NCI-H2171 (cell line): Measurements from ENCODE around the gene DNAJA2.
"Not testable (repeated sequence)": the region's sequence is repeated elsewhere in the genome, so short reads cannot be mapped to it uniquely, and the experiment has no call there.

Source experiments
- DNase-seq: peaks from one replicate; lab custom pipeline; 2025; lab: John Stamatoyannopoulos, UW

Gene DNAJA2

GRCh38 chr16:46975165-46975564 lies 1.7 kb upstream of the DNAJA2 start:
- DNase-seq, result no peak

- DNase-seq, result no peak
Measured at GRCh38 chr16:46974352-46974751, 878 bp upstream of the DNAJA2 start.

GRCh38 chr16:46973996-46974324 lies 486 bp upstream of the DNAJA2 start:
- no peak for DNase-seq

GRCh38 chr16:46972429-46973206 lies 856 bp downstream of the DNAJA2 start:
- peak; percentile 3 for DNase-seq

DNA sequence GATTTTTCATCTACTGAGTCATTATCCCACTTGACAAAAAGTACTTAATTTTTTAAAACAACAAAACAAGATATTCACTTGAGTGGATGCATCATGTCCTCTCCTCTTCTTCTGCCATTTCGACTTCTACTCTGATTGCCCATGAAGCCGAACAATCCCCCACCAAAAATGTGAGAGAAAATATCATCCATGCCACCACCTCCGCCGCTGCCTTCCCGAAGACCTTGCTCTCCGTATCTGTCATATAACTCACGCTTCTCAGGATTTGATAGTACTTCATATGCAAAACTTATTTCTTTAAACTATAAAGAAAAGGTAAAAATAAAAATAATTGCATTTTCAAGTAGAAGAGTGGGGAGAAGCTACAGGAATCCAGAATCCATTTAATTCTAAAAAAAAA lies 2.2 kb downstream of the DNAJA2 start:
- no peak for DNase-seq

DNA sequence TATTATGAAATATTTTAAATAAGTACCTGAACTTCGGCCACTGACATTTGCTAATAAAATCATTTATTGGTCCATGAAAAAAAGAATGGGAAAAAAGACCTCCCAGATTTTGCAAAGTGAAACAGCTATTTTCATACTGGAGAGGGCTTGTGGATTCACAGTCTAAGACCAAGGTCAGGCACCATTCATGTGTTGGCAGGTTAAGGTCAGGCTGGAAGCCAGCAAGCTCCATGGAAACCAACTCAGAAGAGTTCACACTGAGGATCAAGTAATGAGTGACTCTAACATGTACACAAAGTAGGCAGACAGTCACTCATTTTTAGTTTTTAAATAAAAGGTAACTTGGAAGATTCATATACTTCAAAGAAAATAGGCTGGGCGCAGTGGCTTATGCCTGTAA lies 3.4 kb downstream of the DNAJA2 start:
- DNase-seq, result no peak

- DNase-seq, result no peak
Measured at GRCh38 chr16:46968063-46968435, 5.4 kb downstream of the DNAJA2 start.

DNA sequence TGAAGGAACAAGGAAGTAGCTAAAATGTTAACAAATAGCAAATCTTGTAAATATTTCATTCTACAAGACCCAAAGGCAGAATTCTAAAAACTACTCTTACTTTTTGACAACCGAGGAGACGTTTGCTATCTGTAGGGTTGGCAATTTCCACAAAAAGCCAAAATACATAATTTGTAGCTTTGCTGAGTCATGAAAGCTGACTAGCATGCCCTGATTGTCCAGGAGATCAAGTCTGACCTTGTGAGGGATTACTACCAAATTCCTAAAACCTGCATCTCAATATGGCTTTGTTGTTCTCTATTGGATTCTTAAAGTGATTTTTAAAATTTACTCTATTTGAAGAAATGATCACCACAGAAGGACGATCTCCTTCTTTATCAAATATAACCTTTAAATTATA lies 10.8 kb downstream of the DNAJA2 start:
- no peak for DNase-seq

GRCh38 chr16:46961373-46962353 lies 11.8 kb downstream of the DNAJA2 start:
- DNase-seq, result no peak

DNA sequence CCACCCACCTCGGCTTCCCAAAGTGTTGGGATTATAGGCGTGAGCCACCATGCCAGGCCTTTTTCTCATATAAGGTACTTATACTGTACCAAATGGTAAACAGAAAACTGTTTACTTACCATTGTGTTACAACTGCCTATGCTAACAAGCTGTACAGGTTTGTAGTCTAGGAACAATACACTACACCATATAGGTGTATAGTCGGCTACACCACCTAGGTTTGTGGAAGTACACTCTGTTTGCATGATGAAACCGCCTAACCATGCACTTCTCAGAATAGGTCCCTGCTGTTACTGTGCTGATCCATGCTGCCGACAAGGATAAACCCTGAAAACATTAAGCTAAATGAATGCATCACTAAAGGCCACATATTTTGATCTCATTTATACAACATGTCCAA lies 18.9 kb downstream of the DNAJA2 start:
- DNase-seq, result no peak

- no peak for DNase-seq
Measured at GRCh38 chr16:46950009-46950408, 23.5 kb downstream of the DNAJA2 start.

DNA sequence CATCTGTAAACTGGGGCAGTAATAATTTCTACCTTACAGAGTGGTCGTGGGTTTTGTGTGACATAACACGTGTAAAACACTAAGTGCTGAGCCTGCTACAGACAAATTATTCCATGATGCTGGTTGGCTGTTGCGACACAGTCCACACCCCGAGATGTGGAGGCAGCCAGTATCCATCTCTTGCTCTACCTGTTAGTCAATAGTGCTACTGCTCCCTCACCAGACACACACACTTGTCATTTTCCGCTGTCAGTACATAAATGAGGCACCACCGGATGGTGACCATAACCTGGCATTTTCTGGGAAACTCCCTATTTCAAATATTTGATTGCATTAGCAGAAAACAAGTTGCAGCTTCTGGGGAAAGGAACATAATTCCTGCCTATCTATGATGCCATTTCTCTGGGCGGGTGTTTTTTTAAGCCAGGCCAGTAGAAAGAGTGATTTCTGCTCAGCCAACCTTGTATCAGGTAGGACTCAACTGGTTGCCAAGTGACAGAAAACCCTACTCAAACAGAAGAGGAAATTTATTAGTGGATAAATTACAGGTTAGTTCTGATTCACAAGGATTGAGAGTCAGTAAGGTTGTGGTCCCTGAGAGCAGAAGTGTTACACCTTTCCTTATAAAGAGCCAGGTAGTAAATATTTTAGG lies 24.1 kb downstream of the DNAJA2 start:
- DNase-seq, result no peak

GRCh38 chr16:46948548-46949166 lies 24.8 kb downstream of the DNAJA2 start:
- DNase-seq, result no peak

DNA sequence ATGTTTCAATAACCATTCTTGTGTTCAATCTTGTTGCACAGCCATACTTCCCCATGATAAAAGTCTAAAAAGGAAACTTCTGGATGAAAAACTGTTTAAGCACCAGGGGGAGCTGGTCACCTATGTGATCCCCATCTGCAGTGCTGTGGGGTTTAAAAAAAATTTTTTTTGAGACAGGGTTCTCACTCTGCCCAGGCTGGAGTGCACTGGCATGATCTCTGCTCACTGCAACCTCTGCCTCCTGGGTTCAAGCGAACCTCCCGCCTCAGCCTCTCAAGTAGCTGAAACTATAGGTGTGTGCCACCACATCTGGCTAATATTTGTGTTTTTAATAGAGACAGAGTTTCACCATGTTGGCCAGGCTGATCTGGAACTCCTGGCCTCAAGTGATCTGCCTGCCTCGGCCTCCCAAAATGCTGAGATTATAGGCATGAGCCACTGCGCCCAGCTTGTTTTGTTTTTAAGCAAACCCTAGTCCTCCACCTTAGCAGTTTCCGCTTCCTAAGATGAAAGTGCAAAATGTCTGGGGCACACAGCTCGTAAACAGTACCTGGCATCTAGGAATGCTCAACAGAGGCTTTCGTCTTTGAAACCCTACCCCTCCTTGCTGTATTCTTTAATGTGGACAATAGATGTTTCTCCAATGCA lies 25.4 kb downstream of the DNAJA2 start:
- peak; percentile 4 for DNase-seq

GRCh38 chr16:46944713-46945112 lies 28.8 kb downstream of the DNAJA2 start:
- DNase-seq, result not testable (repeated sequence)

GRCh38 chr16:46937536-46937935 lies 35.9 kb downstream of the DNAJA2 start:
- no peak for DNase-seq

DNA sequence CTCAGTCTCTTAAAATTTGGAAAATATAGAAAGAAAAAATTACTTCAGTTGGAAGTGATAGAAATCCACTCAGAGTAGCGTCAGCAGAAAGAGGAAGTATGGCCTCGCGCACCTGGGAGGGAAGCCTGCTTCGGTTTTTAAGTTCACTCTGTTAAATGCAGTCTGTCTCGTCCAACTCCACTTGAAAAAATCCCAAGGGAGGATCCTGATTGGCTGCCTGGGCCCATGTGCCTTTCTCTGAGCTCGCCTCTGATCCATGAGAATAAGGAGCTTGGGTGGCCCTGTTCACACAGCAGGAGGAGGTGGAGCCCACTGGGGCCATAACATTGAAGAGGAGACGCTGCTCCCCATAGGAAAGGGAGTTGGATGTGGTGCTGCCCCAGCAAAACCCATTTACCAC lies 40.7 kb downstream of the DNAJA2 start:
- DNase-seq, result peak; percentile 69

- DNase-seq, result no peak
Measured at GRCh38 chr16:46930861-46931260, 42.6 kb downstream of the DNAJA2 start.

- no peak for DNase-seq
Measured at GRCh38 chr16:46929378-46930332, 43.8 kb downstream of the DNAJA2 start.

- DNase-seq, result no peak
Measured at GRCh38 chr16:46928811-46929210, 44.7 kb downstream of the DNAJA2 start.

DNA sequence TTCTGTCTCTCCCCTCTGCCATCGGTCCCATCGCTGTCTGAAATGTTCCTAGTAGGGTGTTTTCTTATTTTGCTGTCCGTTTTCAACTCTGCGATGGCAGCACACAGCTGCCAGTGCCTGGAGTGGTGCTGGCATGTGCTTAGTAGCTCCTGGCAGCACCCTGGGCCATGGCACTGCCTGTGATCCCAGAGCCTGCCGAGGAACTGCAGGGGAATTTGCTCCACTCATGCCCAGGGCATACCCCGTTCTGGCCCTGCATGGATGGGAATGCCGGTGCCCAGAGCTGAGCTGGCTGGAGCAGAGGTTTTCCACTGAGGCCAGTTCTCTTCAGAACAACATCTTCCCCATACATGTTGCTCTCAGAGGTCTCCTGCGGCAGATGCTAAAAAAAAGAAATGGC lies 46.2 kb downstream of the DNAJA2 start:
- no peak for DNase-seq
